Measurements from ENCODE around the gene COL9A3. TPM values are rescaled to one million over a fixed set of nuclear protein-coding genes. Genes with fewer than 3 reads are reported as not detected.
A peak's percentile ranks its signal among the peaks of the same experiment; 100 is the strongest.

Gene COL9A3
- total RNA-seq, 1 experiment from 2014 or later = 8.5 TPM

- DNase-seq = no peak
- Histone ChIP-seq H3K4me3 (no peak overlapping the region), H3K27me3 (ENCODE audit: insufficient read depth, low read depth) (no peaks in the 10 kb centered on the region), H3K36me3 (ENCODE audit: low read depth) (no peaks in the 10 kb centered on the region), H3K4me1 (replicated peaks; ENCODE audit: insufficient read depth) (peaks cover 29% of the 10 kb centered on the region), H3K9me2 (ENCODE audit: insufficient read depth) (no peaks in the 10 kb centered on the region), H3K9me3 (ENCODE audit: insufficient read depth, low read depth) (no peaks in the 10 kb centered on the region), H3K27ac (no peak overlapping the region), H3F3A (ENCODE audit: insufficient read depth, low read depth) (peaks cover 25% of the 10 kb centered on the region), H3K4me2 (peak overlapping the region; percentile 47; the same call in 1 of the 2 replicates), H2AFZ (no peak overlapping the region), H3K79me2 (ENCODE audit: low read depth) (no peaks in the 10 kb centered on the region), H4K20me1 (ENCODE audit: insufficient read depth) (no peaks in the 10 kb centered on the region)
- POLR2A ChIA-PET (ENCODE audit: unreplicated experiment) = no interaction called here
- intact Hi-C loops (cut with micrococcal nuclease; ENCODE audit: unreplicated experiment) = no loop called here
- BruUV-seq (replicated peaks) = no TSS peak
- CTCF ChIA-PET = no interaction called here
- TF ChIP-seq CTCF (conservative IDR thresholded peaks at IDR 0.05) = no peak
- TF ChIP-seq EZH2 (IDR thresholded peaks at IDR 0.05; ENCODE audit: low read depth) = no peak
These were observed 39.4 kb upstream of the COL9A3 start for GRCh38 chr20:62777528-62777830.

GRCh38 chr20:62778058-62778457, 38.8 kb upstream of the COL9A3 start:
- no peaks in the 10 kb centered on the region for H3K36me3 ChIP-seq (ENCODE audit: low read depth)
- ChIA-PET POLR2A (ENCODE audit: unreplicated experiment) (no interaction called here), CTCF (no interaction called here)
- no peak overlapping the region for H2AFZ ChIP-seq
- H3K27me3 ChIP-seq (ENCODE audit: insufficient read depth, low read depth) = no peaks in the 10 kb centered on the region
- H3K27ac ChIP-seq = no peak overlapping the region
- no peaks in the 10 kb centered on the region for H3K79me2 ChIP-seq (ENCODE audit: low read depth)
- DNase-seq = no peak
- H3K9me2 ChIP-seq (ENCODE audit: insufficient read depth) = no peaks in the 10 kb centered on the region
- no peak overlapping the region for H3K4me2 ChIP-seq
- no TSS peak for BruUV-seq (replicated peaks)
- H3F3A ChIP-seq (ENCODE audit: insufficient read depth, low read depth) = peaks cover 21% of the 10 kb centered on the region
- H3K4me1 ChIP-seq (replicated peaks; ENCODE audit: insufficient read depth) = peaks cover 23% of the 10 kb centered on the region
- no peaks in the 10 kb centered on the region for H3K9me3 ChIP-seq (ENCODE audit: insufficient read depth, low read depth)
- H4K20me1 ChIP-seq (ENCODE audit: insufficient read depth) = no peaks in the 10 kb centered on the region
- H3K4me3 ChIP-seq = no peak overlapping the region
- TF ChIP-seq EZH2 (IDR thresholded peaks at IDR 0.05; ENCODE audit: low read depth) (no peak), CTCF (conservative IDR thresholded peaks at IDR 0.05) (no peak)
- intact Hi-C loops (cut with micrococcal nuclease; ENCODE audit: unreplicated experiment) = no loop called here

GRCh38 chr20:62778601-62779416, 38.0 kb upstream of the COL9A3 start:
- POLR2A ChIA-PET (ENCODE audit: unreplicated experiment) = interaction anchor here (0.7 kb wide), 1 partner anchor 12 kb away, joined by 16 read pairs; no protein-coding TSS in a partner anchor

More at GRCh38 chr20:62778601-62779416, 38.0 kb upstream of the COL9A3 start:
- DNase-seq = no peak
- Histone ChIP-seq H3K9me2 (ENCODE audit: insufficient read depth) (no peaks in the 10 kb centered on the region), H3K4me3 (no peak overlapping the region), H3K4me1 (replicated peaks; ENCODE audit: insufficient read depth) (peaks cover 16% of the 10 kb centered on the region), H4K20me1 (ENCODE audit: insufficient read depth) (no peaks in the 10 kb centered on the region), H3K79me2 (ENCODE audit: low read depth) (no peaks in the 10 kb centered on the region), H2AFZ (no peak overlapping the region), H3F3A (ENCODE audit: insufficient read depth, low read depth) (peaks cover 20% of the 10 kb centered on the region; the same call in 1 of the 2 replicates), H3K4me2 (no peak overlapping the region), H3K27ac (no peak overlapping the region), H3K36me3 (ENCODE audit: low read depth) (no peaks in the 10 kb centered on the region), H3K27me3 (ENCODE audit: insufficient read depth, low read depth) (no peaks in the 10 kb centered on the region), H3K9me3 (ENCODE audit: insufficient read depth, low read depth) (no peaks in the 10 kb centered on the region)
- CTCF ChIA-PET = no interaction called here
- TF ChIP-seq CTCF (conservative IDR thresholded peaks at IDR 0.05) = no peak
- no peak for TF ChIP-seq EZH2 (IDR thresholded peaks at IDR 0.05; ENCODE audit: low read depth)
- BruUV-seq (replicated peaks) = no TSS peak
- intact Hi-C loops (cut with micrococcal nuclease; ENCODE audit: unreplicated experiment) = no loop called here

All from PC-9 (cell line).